ENCODE data around the gene OSBPL8.

OSBPL8 gene

GRCh38 chr12:76451528-76451927, 108.0 kb downstream of the OSBPL8 start:
- Histone ChIP-seq H3K4me3 (ENCODE audit: low read depth, low read length, poor library complexity, severe bottlenecking) (no peak overlapping the region), H3K27ac (ENCODE audit: low read depth, low read length, poor library complexity, severe bottlenecking) (no peak overlapping the region), H3K27me3 (ENCODE audit: insufficient read depth, low read length) (no peaks in the 10 kb centered on the region), H3K9me2 (ENCODE audit: low read depth, low read length) (no peaks in the 10 kb centered on the region), H4K20me1 (ENCODE audit: insufficient read depth, low read length) (no peaks in the 10 kb centered on the region), H3F3A (ENCODE audit: insufficient read depth, low read length) (no peaks in the 10 kb centered on the region), H3K9me3 (ENCODE audit: low read length) (no peaks in the 10 kb centered on the region), H3K36me3 (ENCODE audit: insufficient read depth, low read length) (peaks cover 15% of the 10 kb centered on the region; the same call in 1 of the 2 replicates), H3K4me2 (ENCODE audit: low read length) (no peak overlapping the region), H3K4me1 (ENCODE audit: insufficient read depth, low read length, severe bottlenecking) (no peaks in the 10 kb centered on the region), H3K9ac (ENCODE audit: low read length) (no peak overlapping the region), H2AFZ (ENCODE audit: low read length) (no peak overlapping the region), H3K79me2 (ENCODE audit: insufficient read depth, low read length) (no peaks in the 10 kb centered on the region)
- TF ChIP-seq, protein P1, sequence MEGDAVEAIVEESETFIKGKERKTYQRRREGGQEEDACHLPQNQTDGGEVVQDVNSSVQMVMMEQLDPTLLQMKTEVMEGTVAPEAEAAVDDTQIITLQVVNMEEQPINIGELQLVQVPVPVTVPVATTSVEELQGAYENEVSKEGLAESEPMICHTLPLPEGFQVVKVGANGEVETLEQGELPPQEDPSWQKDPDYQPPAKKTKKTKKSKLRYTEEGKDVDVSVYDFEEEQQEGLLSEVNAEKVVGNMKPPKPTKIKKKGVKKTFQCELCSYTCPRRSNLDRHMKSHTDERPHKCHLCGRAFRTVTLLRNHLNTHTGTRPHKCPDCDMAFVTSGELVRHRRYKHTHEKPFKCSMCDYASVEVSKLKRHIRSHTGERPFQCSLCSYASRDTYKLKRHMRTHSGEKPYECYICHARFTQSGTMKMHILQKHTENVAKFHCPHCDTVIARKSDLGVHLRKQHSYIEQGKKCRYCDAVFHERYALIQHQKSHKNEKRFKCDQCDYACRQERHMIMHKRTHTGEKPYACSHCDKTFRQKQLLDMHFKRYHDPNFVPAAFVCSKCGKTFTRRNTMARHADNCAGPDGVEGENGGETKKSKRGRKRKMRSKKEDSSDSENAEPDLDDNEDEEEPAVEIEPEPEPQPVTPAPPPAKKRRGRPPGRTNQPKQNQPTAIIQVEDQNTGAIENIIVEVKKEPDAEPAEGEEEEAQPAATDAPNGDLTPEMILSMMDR (IDR thresholded peaks at IDR 0.05; ENCODE audit: low read length) = no peak
- TF ChIP-seq EZH2 (IDR thresholded peaks at IDR 0.05; ENCODE audit: borderline replicate concordance, low read length) = no peak

GRCh38 chr12:76450690-76451089, 108.9 kb downstream of the OSBPL8 start:
- Histone ChIP-seq H3K4me2 (ENCODE audit: low read length) (no peak overlapping the region), H3K27ac (ENCODE audit: low read depth, low read length, poor library complexity, severe bottlenecking) (no peak overlapping the region), H3K27me3 (ENCODE audit: insufficient read depth, low read length) (no peaks in the 10 kb centered on the region), H2AFZ (ENCODE audit: low read length) (no peak overlapping the region), H3K4me1 (ENCODE audit: insufficient read depth, low read length, severe bottlenecking) (no peaks in the 10 kb centered on the region), H3K36me3 (ENCODE audit: insufficient read depth, low read length) (peaks cover 15% of the 10 kb centered on the region; the same call in 1 of the 2 replicates), H4K20me1 (ENCODE audit: insufficient read depth, low read length) (no peaks in the 10 kb centered on the region), H3K9ac (ENCODE audit: low read length) (no peak overlapping the region), H3K9me2 (ENCODE audit: low read depth, low read length) (no peaks in the 10 kb centered on the region), H3K4me3 (ENCODE audit: low read depth, low read length, poor library complexity, severe bottlenecking) (no peak overlapping the region), H3K9me3 (ENCODE audit: low read length) (no peaks in the 10 kb centered on the region), H3K79me2 (ENCODE audit: insufficient read depth, low read length) (no peaks in the 10 kb centered on the region), H3F3A (ENCODE audit: insufficient read depth, low read length) (no peaks in the 10 kb centered on the region)
- no peak for TF ChIP-seq EZH2 (IDR thresholded peaks at IDR 0.05; ENCODE audit: borderline replicate concordance, low read length)
- TF ChIP-seq, protein P1 (IDR thresholded peaks at IDR 0.05; ENCODE audit: low read length) = no peak

DNA sequence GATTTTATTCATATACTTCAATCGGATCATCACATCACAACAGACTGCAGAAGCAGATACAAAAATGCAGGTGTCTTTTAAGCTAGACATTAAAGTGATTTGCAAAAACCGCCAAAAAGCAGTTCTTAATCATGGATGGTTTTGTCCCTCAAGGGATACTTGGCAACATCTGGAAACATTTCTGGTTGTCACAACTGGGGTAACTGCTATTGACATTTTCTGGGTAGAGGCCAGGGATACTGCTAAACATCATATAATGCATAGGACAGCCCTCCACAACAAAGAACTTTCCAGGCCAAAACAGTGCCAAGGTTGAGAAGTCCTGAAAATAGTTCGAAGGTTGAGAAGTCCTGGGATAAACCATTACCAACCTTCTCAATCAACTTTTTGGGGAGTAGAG, 109.6 kb downstream of the OSBPL8 start:
- Histone ChIP-seq H3K27me3 (ENCODE audit: insufficient read depth, low read length) (no peaks in the 10 kb centered on the region), H2AFZ (ENCODE audit: low read length) (no peak overlapping the region), H3K9me2 (ENCODE audit: low read depth, low read length) (no peaks in the 10 kb centered on the region), H3K4me2 (ENCODE audit: low read length) (no peak overlapping the region), H3K9ac (ENCODE audit: low read length) (no peak overlapping the region), H4K20me1 (ENCODE audit: insufficient read depth, low read length) (no peaks in the 10 kb centered on the region), H3K36me3 (ENCODE audit: insufficient read depth, low read length) (peaks cover 15% of the 10 kb centered on the region; the same call in 1 of the 2 replicates), H3K4me1 (ENCODE audit: insufficient read depth, low read length, severe bottlenecking) (no peaks in the 10 kb centered on the region), H3K79me2 (ENCODE audit: insufficient read depth, low read length) (no peaks in the 10 kb centered on the region), H3K4me3 (ENCODE audit: low read depth, low read length, poor library complexity, severe bottlenecking) (no peak overlapping the region), H3F3A (ENCODE audit: insufficient read depth, low read length) (no peaks in the 10 kb centered on the region), H3K9me3 (ENCODE audit: low read length) (no peaks in the 10 kb centered on the region), H3K27ac (ENCODE audit: low read depth, low read length, poor library complexity, severe bottlenecking) (no peak overlapping the region)
- TF ChIP-seq EZH2 (IDR thresholded peaks at IDR 0.05; ENCODE audit: borderline replicate concordance, low read length) = no peak
- TF ChIP-seq, protein P1 (IDR thresholded peaks at IDR 0.05; ENCODE audit: low read length) = no peak
